GM18498 (cell line): ENCODE results near the gene TENM4.

Experiments
- ATAC-seq: cut with Tn5 transposase; IDR thresholded peaks from one replicate; pipeline ENCODE4 v1.9.1; 2021; ENCODE audit warnings: mild to moderate bottlenecking, moderate library complexity; ENCODE audit not compliant: unreplicated experiment

TENM4 gene

GRCh38 chr11:78878631-78879030 lies 562.2 kb downstream of the TENM4 start:
- no peak for ATAC-seq

- ATAC-seq, result no peak
These were observed 564.2 kb downstream of the TENM4 start for GRCh38 chr11:78876676-78877075.

GRCh38 chr11:78870655-78871054 lies 570.2 kb downstream of the TENM4 start:
- no peak for ATAC-seq

- ATAC-seq, result no peak
These were observed 571.5 kb downstream of the TENM4 start for GRCh38 chr11:78869293-78869692.

GRCh38 chr11:78868563-78868962 lies 572.3 kb downstream of the TENM4 start:
- no peak for ATAC-seq

- no peak for ATAC-seq
These were observed 580.0 kb downstream of the TENM4 start for GRCh38 chr11:78860720-78861422.

GRCh38 chr11:78857688-78858087 lies 583.1 kb downstream of the TENM4 start:
- no peak for ATAC-seq

GRCh38 chr11:78856211-78856610 lies 584.6 kb downstream of the TENM4 start:
- no peak for ATAC-seq

GRCh38 chr11:78855116-78855515 lies 585.7 kb downstream of the TENM4 start:
- no peak for ATAC-seq

GRCh38 chr11:78853521-78853920 lies 587.3 kb downstream of the TENM4 start:
- ATAC-seq, result no peak

- ATAC-seq, result no peak
These were observed 588.8 kb downstream of the TENM4 start for GRCh38 chr11:78851878-78852586.

- no peak for ATAC-seq
These were observed 590.8 kb downstream of the TENM4 start for GRCh38 chr11:78850078-78850477.

- ATAC-seq, result no peak
These were observed 594.6 kb downstream of the TENM4 start for GRCh38 chr11:78846269-78846668.

- no peak for ATAC-seq
These were observed 595.3 kb downstream of the TENM4 start for GRCh38 chr11:78845496-78845895.

- no peak for ATAC-seq
These were observed 599.3 kb downstream of the TENM4 start for GRCh38 chr11:78841456-78842060.

- ATAC-seq, result no peak
These were observed 600.2 kb downstream of the TENM4 start for GRCh38 chr11:78840623-78841022.

- no peak for ATAC-seq
These were observed 600.6 kb downstream of the TENM4 start for GRCh38 chr11:78840200-78840599.

GRCh38 chr11:78838417-78838816 lies 602.4 kb downstream of the TENM4 start:
- ATAC-seq, result no peak

GRCh38 chr11:78835646-78836045 lies 605.2 kb downstream of the TENM4 start:
- ATAC-seq, result no peak

GRCh38 chr11:78834886-78835285 lies 605.9 kb downstream of the TENM4 start:
- ATAC-seq, result no peak

GRCh38 chr11:78833237-78833636 lies 607.6 kb downstream of the TENM4 start:
- no peak for ATAC-seq
